HepG2 (cell line): ENCODE measurements around the gene GRAMD2A.

Experiments
- NFRKB ChIP-seq: fragments of 450-650 bp; IDR thresholded peaks from 2 replicates; pipeline ENCODE4 v1.6.1; 2017
- ZNF460 ChIP-seq: sonication (generic); formaldehyde crosslinking; IDR thresholded peaks from 2 replicates; pipeline ENCODE4 v1.5.1; 2020; ENCODE audit warnings: missing genetic modification reagents, mild to moderate bottlenecking, borderline replicate concordance
- ZSCAN31 ChIP-seq: sonication (generic); formaldehyde crosslinking; IDR thresholded peaks from 2 replicates; pipeline ENCODE4 v1.5.0; 2020; ENCODE audit warnings: low read depth, mild to moderate bottlenecking, missing genetic modification reagents
- TF ChIP-seq, protein P1 (sequence below): sonication (generic); formaldehyde crosslinking; IDR thresholded peaks from 2 replicates; pipeline ENCODE4 v1.4.0; 2020; ENCODE audit warnings: missing genetic modification reagents

- TF ChIP-seq NFRKB (no peak), ZNF460 (CRISPR knock-in tag) (no peak), ZSCAN31 (CRISPR knock-in tag) (no peak)
- TF ChIP-seq, protein P1, sequence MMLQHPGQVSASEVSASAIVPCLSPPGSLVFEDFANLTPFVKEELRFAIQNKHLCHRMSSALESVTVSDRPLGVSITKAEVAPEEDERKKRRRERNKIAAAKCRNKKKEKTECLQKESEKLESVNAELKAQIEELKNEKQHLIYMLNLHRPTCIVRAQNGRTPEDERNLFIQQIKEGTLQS (CRISPR knock-in tag) = no peak
These were observed 29.3 kb downstream of the GRAMD2A start for GRCh38 chr15:72168131-72168807.
